ENCODE measurements around the gene ETS1. TPM values are rescaled to one million over a fixed set of nuclear protein-coding genes. Genes with fewer than 3 reads are reported as not detected.

Gene ETS1, protein sequence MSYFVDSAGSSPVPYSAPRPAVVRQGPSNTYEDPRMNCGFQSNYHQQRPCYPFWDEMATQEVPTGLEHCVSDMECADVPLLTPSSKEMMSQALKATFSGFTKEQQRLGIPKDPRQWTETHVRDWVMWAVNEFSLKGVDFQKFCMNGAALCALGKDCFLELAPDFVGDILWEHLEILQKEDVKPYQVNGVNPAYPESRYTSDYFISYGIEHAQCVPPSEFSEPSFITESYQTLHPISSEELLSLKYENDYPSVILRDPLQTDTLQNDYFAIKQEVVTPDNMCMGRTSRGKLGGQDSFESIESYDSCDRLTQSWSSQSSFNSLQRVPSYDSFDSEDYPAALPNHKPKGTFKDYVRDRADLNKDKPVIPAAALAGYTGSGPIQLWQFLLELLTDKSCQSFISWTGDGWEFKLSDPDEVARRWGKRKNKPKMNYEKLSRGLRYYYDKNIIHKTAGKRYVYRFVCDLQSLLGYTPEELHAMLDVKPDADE
- total RNA-seq = 37.1 TPM

DNA sequence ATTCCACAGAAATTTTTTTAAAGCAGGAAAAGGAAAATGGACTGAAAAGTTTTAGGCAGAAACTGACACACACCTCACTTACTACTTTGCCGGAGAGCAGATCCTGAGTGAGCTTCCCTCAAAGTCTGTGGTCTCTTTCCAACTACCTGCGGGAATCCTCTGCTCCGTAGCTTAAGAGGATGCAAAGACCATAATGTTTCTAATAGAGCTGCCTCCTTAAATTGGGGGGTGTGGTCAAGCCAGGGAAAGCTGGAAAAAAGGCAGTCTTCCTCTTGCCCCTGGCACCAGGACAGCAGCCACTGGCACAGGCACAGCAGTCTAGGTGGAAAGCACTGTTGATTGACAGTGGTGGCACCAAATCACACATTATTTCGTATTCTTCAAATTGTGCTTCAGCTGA lies at the start of gene ETS1:
TSS of gene ETS1 (minus strand) at position 144 of the 400 bp plus-strand sequence. CDS start 14,428 bp downstream, outside the sequence.
- Histone ChIP-seq H3K9me3 (ENCODE audit: control insufficient read depth in 3 of 3, low read length in 3 of 3) (no peaks in the 10 kb centered on the region), H3K4me3 (ENCODE audit: low read length in 3 of 3) (peak within 1 kb of the TSS in 2 of 3 donors; percentile 19 to 31), H3K4me1 (ENCODE audit: control insufficient read depth in 3 of 3, insufficient read depth in 3 of 3, low read length in 3 of 3) (peaks cover 3 to 7% (median 4%) of the 10 kb centered on the region in 3 donors), H3K27me3 (ENCODE audit: control insufficient read depth in 3 of 3, insufficient read depth in 3 of 3, low read length in 3 of 3) (peaks cover 0 to 9% (median 4%) of the 10 kb centered on the region in 3 donors), H3K9ac (ENCODE audit: low read depth in 1 of 3, low read length in 3 of 3) (no peak within 1 kb of the TSS), H3K27ac (ENCODE audit: low read depth, low read length) (no peak within 1 kb of the TSS), H3K36me3 (ENCODE audit: control insufficient read depth in 3 of 3, insufficient read depth in 3 of 3, low read length in 3 of 3) (no peaks in the 10 kb centered on the region)

DNA sequence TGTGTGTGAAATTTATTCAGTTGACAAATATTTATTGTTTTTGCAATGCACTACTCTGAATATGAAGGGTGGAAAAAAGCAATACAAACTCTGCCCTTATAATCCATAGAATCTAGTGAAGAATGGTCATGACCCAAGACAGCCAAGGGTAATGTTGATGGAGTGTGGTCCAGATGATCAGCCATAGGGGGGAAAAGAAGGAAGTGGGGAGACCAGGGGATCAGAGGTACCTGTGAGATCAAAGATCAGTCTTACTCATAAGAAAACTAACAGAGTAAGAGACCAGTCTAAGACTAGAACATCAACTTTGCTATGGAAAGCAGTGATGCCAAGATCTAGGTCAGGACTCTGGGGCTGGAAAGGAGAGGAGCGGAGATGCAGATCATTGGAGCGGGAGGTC lies 47.0 kb upstream of the ETS1 start:
- Histone ChIP-seq H3K36me3 (ENCODE audit: control insufficient read depth in 3 of 3, insufficient read depth in 3 of 3, low read length in 3 of 3) (no peaks in the 10 kb centered on the region), H3K9me3 (ENCODE audit: control insufficient read depth in 3 of 3, low read length in 3 of 3) (no peaks in the 10 kb centered on the region), H3K27ac (ENCODE audit: low read depth, low read length) (no peak overlapping the region), H3K9ac (ENCODE audit: low read depth in 1 of 3, low read length in 3 of 3) (no peak overlapping the region), H3K4me1 (ENCODE audit: control insufficient read depth in 3 of 3, insufficient read depth in 3 of 3, low read length in 3 of 3) (peaks cover 0 to 8% (median 3%) of the 10 kb centered on the region in 3 donors), H3K27me3 (ENCODE audit: control insufficient read depth in 3 of 3, insufficient read depth in 3 of 3, low read length in 3 of 3) (peaks cover 0 to 4% (median 0%) of the 10 kb centered on the region in 3 donors), H3K4me3 (ENCODE audit: low read length in 3 of 3) (no peak overlapping the region)

DNA sequence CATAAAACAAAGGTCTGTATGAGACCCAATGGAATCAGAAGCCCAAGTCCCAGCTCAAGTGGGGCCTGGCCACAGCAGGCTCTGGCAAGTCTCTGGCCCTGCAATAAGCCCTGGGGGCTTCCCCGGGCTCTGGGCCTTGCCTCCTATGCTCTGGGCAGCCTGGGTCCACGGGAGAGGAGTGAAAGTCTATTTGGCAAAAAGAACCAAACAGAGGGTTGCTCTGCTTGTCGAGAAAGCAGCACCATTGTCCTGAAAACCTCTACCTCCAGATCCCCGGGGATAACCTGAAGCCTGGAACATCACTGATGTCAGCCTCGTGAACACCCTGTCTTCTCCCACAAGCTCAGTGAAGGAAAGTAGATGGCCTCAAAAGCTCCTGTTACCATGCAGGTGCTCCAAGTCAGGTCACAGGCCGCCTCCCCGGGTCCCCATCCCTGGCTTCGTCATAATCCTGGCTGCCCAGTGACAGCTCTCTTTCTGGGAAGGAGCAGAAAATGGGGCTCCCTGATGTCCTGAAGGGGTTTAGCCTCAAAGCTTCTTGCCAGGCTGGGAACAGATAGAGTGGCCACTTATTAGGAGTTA lies 46.1 kb upstream of the ETS1 start:
- Histone ChIP-seq H3K36me3 (ENCODE audit: control insufficient read depth in 3 of 3, insufficient read depth in 3 of 3, low read length in 3 of 3) (no peaks in the 10 kb centered on the region), H3K9ac (ENCODE audit: low read depth in 1 of 3, low read length in 3 of 3) (no peak overlapping the region), H3K27ac (ENCODE audit: low read depth, low read length) (no peak overlapping the region), H3K9me3 (ENCODE audit: control insufficient read depth in 3 of 3, low read length in 3 of 3) (no peaks in the 10 kb centered on the region), H3K4me1 (ENCODE audit: control insufficient read depth in 3 of 3, insufficient read depth in 3 of 3, low read length in 3 of 3) (peaks cover 0 to 8% (median 3%) of the 10 kb centered on the region in 3 donors), H3K27me3 (ENCODE audit: control insufficient read depth in 3 of 3, insufficient read depth in 3 of 3, low read length in 3 of 3) (peaks cover 0 to 4% (median 0%) of the 10 kb centered on the region in 3 donors), H3K4me3 (ENCODE audit: low read length in 3 of 3) (no peak overlapping the region)

DNA sequence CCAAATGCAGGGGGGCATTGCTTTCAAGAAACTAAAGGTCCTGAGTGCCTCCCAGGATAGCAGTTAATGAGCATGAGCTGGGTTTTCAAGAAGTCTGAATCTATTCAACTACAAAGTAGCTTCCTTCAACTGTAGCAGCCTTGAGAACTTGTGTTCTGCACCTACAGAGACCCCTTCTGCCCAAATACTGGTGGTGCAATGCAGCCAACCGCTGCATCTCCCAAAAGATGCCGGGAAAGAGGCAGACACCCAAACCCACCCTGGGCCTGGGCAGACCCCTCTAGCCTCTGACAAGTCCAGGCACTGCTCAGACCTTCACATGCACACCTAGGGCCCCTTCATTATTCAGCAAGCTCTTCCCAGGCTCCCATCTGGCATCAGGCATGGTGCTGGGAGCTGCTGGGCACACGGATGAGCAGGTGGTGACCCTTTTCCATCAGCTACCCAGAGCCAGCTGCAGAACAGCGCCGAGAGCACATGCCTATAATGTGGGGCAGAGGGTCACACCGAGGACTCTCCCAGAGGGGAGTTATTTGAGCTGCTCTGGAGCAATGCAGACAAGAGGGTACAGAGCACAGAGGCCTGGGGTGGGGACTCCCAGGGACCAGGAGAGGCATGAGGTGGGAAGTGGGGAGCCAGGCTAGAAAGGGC lies 44.9 kb upstream of the ETS1 start:
- Histone ChIP-seq H3K9me3 (ENCODE audit: control insufficient read depth in 3 of 3, low read length in 3 of 3) (no peaks in the 10 kb centered on the region), H3K4me3 (ENCODE audit: low read length in 3 of 3) (no peak overlapping the region), H3K9ac (ENCODE audit: low read depth in 1 of 3, low read length in 3 of 3) (no peak overlapping the region), H3K27me3 (ENCODE audit: control insufficient read depth in 3 of 3, insufficient read depth in 3 of 3, low read length in 3 of 3) (no peaks in the 10 kb centered on the region), H3K36me3 (ENCODE audit: control insufficient read depth in 3 of 3, insufficient read depth in 3 of 3, low read length in 3 of 3) (no peaks in the 10 kb centered on the region), H3K4me1 (ENCODE audit: control insufficient read depth in 3 of 3, insufficient read depth in 3 of 3, low read length in 3 of 3) (peaks cover 0 to 8% (median 3%) of the 10 kb centered on the region in 3 donors), H3K27ac (ENCODE audit: low read depth, low read length) (no peak overlapping the region)

DNA sequence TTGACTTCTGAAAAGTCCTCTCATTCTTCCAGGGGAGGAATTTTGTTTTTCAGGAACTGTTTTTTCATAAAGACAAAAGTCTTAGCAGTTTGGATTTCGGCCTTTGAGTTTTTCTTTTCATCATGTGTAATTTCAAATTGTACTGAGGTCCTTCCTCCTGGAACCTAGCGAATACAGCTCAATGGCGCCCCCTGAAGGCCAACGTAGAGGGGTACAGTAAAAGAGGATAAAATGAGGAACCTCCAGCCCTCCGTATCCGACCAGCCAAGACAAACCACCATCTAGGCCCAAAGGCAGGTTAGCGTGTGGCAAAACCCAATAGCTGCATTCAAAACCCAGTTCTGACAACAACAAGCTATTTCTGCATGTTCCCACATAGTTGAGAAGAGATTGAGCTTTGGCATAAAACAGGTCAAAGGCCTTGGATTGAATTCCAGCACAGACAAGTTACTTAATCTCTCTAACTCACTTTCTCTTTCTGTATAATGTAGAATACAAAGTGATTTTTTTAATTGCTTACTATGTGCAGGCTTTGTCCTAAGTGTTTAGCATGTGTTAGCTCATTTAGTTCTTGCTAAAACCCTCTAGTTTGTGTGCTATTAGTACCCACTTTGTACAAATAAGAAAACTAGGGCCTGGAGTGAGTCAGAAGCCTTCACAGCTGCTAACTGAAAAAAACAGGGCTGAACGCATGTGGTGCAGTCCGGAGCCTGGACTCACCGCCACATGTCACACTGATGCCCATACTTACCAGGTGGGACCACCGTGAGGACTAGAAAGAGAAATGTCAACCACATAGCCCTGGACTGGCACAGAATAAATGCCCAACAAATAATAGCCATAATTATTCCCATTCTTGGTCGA lies 43.2 kb upstream of the ETS1 start:
- H3K9ac ChIP-seq (ENCODE audit: low read depth in 1 of 3, low read length in 3 of 3) = peak overlapping the region in 1 of 3 donors; percentile 8
- no peak overlapping the region for H3K27ac ChIP-seq (ENCODE audit: low read depth, low read length)
- no peaks in the 10 kb centered on the region for H3K9me3 ChIP-seq (ENCODE audit: control insufficient read depth in 3 of 3, low read length in 3 of 3)
- peaks cover 0 to 8% (median 3%) of the 10 kb centered on the region in 3 donors for H3K4me1 ChIP-seq (ENCODE audit: control insufficient read depth in 3 of 3, insufficient read depth in 3 of 3, low read length in 3 of 3)
- no peaks in the 10 kb centered on the region for H3K36me3 ChIP-seq (ENCODE audit: control insufficient read depth in 3 of 3, insufficient read depth in 3 of 3, low read length in 3 of 3)
- H3K27me3 ChIP-seq (ENCODE audit: control insufficient read depth in 3 of 3, insufficient read depth in 3 of 3, low read length in 3 of 3) = no peaks in the 10 kb centered on the region
- no peak overlapping the region for H3K4me3 ChIP-seq (ENCODE audit: low read length in 3 of 3)

DNA sequence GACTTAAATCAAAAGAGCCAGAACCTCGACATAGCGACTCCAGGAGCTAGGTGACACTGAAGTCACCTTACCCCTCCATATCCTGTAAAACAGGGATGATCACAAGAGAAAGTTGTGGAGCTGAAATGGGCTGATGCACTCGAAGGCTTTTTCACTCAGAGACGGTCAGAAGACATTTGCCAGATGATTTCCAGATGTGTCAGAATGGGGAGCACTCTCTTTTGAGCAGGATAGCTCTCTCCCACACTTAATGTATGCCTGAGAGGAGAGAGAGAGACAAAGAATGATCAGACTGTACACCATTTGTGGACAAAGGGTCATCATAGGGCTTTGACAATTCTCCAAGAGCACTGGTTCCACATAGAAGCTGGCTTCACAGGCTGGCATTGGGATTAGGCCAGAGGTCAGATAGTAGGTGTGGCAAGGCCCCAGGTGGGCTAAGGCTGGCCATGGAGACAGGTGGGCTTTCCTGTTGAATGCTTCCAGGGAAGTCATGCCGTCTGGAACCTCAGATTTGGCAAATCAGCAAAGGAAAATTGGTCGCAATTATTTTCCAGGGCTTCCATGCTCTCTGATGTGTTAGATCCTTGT lies 42.3 kb upstream of the ETS1 start:
- Histone ChIP-seq H3K9ac (ENCODE audit: low read depth in 1 of 3, low read length in 3 of 3) (no peak overlapping the region), H3K4me3 (ENCODE audit: low read length in 3 of 3) (no peak overlapping the region), H3K36me3 (ENCODE audit: control insufficient read depth in 3 of 3, insufficient read depth in 3 of 3, low read length in 3 of 3) (no peaks in the 10 kb centered on the region), H3K27ac (ENCODE audit: low read depth, low read length) (no peak overlapping the region), H3K9me3 (ENCODE audit: control insufficient read depth in 3 of 3, low read length in 3 of 3) (no peaks in the 10 kb centered on the region), H3K27me3 (ENCODE audit: control insufficient read depth in 3 of 3, insufficient read depth in 3 of 3, low read length in 3 of 3) (no peaks in the 10 kb centered on the region), H3K4me1 (ENCODE audit: control insufficient read depth in 3 of 3, insufficient read depth in 3 of 3, low read length in 3 of 3) (peaks cover 0 to 10% (median 5%) of the 10 kb centered on the region in 3 donors)

DNA sequence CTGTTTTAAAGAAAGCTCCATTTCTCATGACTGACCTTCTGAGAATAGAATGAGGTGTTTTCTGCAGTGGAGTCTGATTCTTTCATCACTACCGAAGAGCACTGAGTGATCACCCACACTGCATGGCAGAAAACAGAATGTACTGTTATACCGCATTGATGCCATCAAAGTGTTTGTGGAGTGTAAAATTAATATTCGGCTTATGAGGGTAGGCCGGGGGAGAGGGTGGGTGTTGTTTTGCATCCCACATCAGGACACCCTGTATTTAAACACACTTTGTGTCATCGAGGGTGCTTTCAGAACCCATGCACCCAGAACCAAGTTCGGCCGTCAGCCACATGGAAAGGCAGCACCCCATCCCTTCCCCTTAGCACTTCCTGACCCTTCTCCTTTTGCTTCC lies 41.3 kb upstream of the ETS1 start:
- no peak overlapping the region for H3K9ac ChIP-seq (ENCODE audit: low read depth in 1 of 3, low read length in 3 of 3)
- no peaks in the 10 kb centered on the region for H3K27me3 ChIP-seq (ENCODE audit: control insufficient read depth in 3 of 3, insufficient read depth in 3 of 3, low read length in 3 of 3)
- no peak overlapping the region for H3K27ac ChIP-seq (ENCODE audit: low read depth, low read length)
- peaks cover 0 to 11% (median 7%) of the 10 kb centered on the region in 3 donors for H3K4me1 ChIP-seq (ENCODE audit: control insufficient read depth in 3 of 3, insufficient read depth in 3 of 3, low read length in 3 of 3)
- H3K9me3 ChIP-seq (ENCODE audit: control insufficient read depth in 3 of 3, low read length in 3 of 3) = no peaks in the 10 kb centered on the region
- no peak overlapping the region for H3K4me3 ChIP-seq (ENCODE audit: low read length in 3 of 3)
- no peaks in the 10 kb centered on the region for H3K36me3 ChIP-seq (ENCODE audit: control insufficient read depth in 3 of 3, insufficient read depth in 3 of 3, low read length in 3 of 3)

DNA sequence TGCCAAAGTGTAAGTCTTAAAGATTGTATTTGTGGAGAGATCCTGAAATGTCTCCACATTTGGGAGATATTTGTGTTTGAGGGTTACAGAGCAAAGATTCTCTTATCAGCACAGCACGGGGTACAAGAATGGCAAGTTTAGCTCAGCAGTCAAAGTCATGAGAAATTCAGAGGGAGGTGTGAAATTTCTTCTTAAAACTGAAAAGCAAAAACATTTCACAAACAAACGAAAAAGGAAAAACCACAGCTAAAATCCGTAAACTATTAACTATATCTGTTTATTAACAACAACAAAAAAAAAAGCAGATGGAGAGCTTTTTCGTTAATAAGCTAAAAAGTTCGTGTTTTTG lies 40.9 kb upstream of the ETS1 start:
- Histone ChIP-seq H3K4me1 (ENCODE audit: control insufficient read depth in 3 of 3, insufficient read depth in 3 of 3, low read length in 3 of 3) (peaks cover 0 to 11% (median 7%) of the 10 kb centered on the region in 3 donors), H3K9ac (ENCODE audit: low read depth in 1 of 3, low read length in 3 of 3) (no peak overlapping the region), H3K9me3 (ENCODE audit: control insufficient read depth in 3 of 3, low read length in 3 of 3) (no peaks in the 10 kb centered on the region), H3K4me3 (ENCODE audit: low read length in 3 of 3) (no peak overlapping the region), H3K27me3 (ENCODE audit: control insufficient read depth in 3 of 3, insufficient read depth in 3 of 3, low read length in 3 of 3) (no peaks in the 10 kb centered on the region), H3K27ac (ENCODE audit: low read depth, low read length) (no peak overlapping the region), H3K36me3 (ENCODE audit: control insufficient read depth in 3 of 3, insufficient read depth in 3 of 3, low read length in 3 of 3) (no peaks in the 10 kb centered on the region)

DNA sequence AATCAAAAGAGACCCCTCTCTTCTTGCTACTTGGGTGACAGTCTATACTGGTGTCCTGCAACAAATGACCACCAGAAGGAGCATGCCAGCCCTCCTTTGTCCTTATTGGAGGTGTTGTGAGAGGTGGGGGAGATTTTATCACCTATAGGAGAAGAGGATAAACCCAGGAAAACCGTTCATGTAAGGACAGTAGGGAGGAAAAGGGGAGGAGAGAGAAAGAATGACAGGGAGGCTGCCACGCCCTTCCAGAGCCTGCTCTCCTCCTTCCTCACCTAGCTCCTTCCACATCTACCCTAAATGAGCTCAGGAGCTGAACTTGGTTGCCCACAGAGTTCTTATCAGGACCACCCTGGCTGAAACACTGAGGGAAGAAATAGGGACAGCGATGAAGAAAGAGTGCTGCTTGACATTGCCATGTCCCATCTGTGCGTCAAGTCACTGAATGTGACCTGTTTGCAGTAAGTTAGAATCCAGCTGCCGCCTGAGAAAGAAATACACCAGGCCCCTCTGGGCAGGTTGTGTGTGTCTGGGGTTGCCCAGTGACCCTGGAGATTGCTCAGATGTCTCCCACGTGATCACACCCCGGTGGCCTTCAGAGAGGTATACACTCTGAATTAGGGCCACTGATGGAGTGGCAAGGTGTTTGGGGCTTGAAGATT lies 40.4 kb upstream of the ETS1 start:
- Histone ChIP-seq H3K9me3 (ENCODE audit: control insufficient read depth in 3 of 3, low read length in 3 of 3) (no peaks in the 10 kb centered on the region), H3K36me3 (ENCODE audit: control insufficient read depth in 3 of 3, insufficient read depth in 3 of 3, low read length in 3 of 3) (no peaks in the 10 kb centered on the region), H3K27me3 (ENCODE audit: control insufficient read depth in 3 of 3, insufficient read depth in 3 of 3, low read length in 3 of 3) (no peaks in the 10 kb centered on the region), H3K9ac (ENCODE audit: low read depth in 1 of 3, low read length in 3 of 3) (no peak overlapping the region), H3K27ac (ENCODE audit: low read depth, low read length) (no peak overlapping the region), H3K4me3 (ENCODE audit: low read length in 3 of 3) (no peak overlapping the region), H3K4me1 (ENCODE audit: control insufficient read depth in 3 of 3, insufficient read depth in 3 of 3, low read length in 3 of 3) (peaks cover 0 to 11% (median 7%) of the 10 kb centered on the region in 3 donors)
